ENCODE data around the gene TEC. TPM values are rescaled to one million over a fixed set of nuclear protein-coding genes. Genes with fewer than 3 reads are reported as not detected.
A peak's percentile ranks its signal among the peaks of the same experiment; 100 is the strongest.

TEC gene
- total and polyA plus RNA-seq, 2 experiments from 2014 or later: 2.9 to 3.0 TPM

GRCh38 chr4:48235050-48235449 is 34.6 kb downstream of the TEC start:
- no peaks in the 10 kb centered on the region for H3F3A ChIP-seq (replicated peaks; ENCODE audit: low read depth)
- no peak overlapping the region for H3K4me3 ChIP-seq
- no peak overlapping the region for H2AFZ ChIP-seq
- no peaks in the 10 kb centered on the region for H4K20me1 ChIP-seq (replicated peaks; ENCODE audit: insufficient read depth)
- no peaks in the 10 kb centered on the region; the same call in 1 of the 2 replicates for H3K79me2 ChIP-seq (replicated peaks; ENCODE audit: insufficient read depth)
- Mint-ChIP-seq H3K36me3 (ENCODE audit: low read depth) (no peaks in the 10 kb centered on the region), H3K27ac (peak overlapping the region; percentile 29; the same call in 1 of the 2 replicates), H3K4me3 (no peak overlapping the region), H3K4me1 (peaks cover 17% of the 10 kb centered on the region), H3K9me3 (no peaks in the 10 kb centered on the region), H3K27me3 (ENCODE audit: insufficient read depth, low read depth, poor library complexity) (peaks cover 2% of the 10 kb centered on the region)
- peaks cover 11% of the 10 kb centered on the region for H3K4me1 ChIP-seq (ENCODE audit: insufficient read depth)
- TF ChIP-seq EZH2phosphoT487 (IDR thresholded peaks at IDR 0.05; ENCODE audit: unreplicated experiment) (no peak), JUNB (IDR thresholded peaks at IDR 0.05; ENCODE audit: unreplicated experiment) (no peak), REST (IDR thresholded peaks at IDR 0.05; ENCODE audit: unreplicated experiment) (no peak), CTCF (conservative IDR thresholded peaks at IDR 0.05; ENCODE audit: low read depth in 2 of 2) (no peak), ETS1 (IDR thresholded peaks at IDR 0.05) (no peak), CREB1 (CRISPR knock-in tag; IDR thresholded peaks at IDR 0.05; ENCODE audit: low read depth) (no peak), ZNF462 (CRISPR knock-in tag; IDR thresholded peaks at IDR 0.05) (no peak), ZNF114 (CRISPR knock-in tag; IDR thresholded peaks at IDR 0.05) (no peak), ZNF331 (CRISPR knock-in tag; IDR thresholded peaks at IDR 0.05; ENCODE audit: low read depth) (no peak), POLR2AphosphoS5 (IDR thresholded peaks at IDR 0.05; ENCODE audit: low read depth) (no peak), STAT1 (IDR thresholded peaks at IDR 0.05; ENCODE audit: unreplicated experiment) (no peak), EZH2 (IDR thresholded peaks at IDR 0.05; ENCODE audit: low read depth, unreplicated experiment) (no peak), NANOG (IDR thresholded peaks at IDR 0.05; ENCODE audit: borderline replicate concordance) (no peak)
- ATAC-seq (no peak), DNase-seq (ENCODE audit: low spot score) (no peak)
- H3K36me3 ChIP-seq (ENCODE audit: insufficient read depth): no peaks in the 10 kb centered on the region
- no peak overlapping the region for H3K4me2 ChIP-seq
- no peaks in the 10 kb centered on the region for H3K9me2 ChIP-seq (ENCODE audit: insufficient read depth)
- no peaks in the 10 kb centered on the region for H3K27me3 ChIP-seq (ENCODE audit: insufficient read depth)
- no peak overlapping the region for H3K27ac ChIP-seq (ENCODE audit: low read depth)
